Endothelial cell of umbilical vein (primary cell): Measurements from ENCODE around the gene ABL1. TPM values are rescaled to one million over a fixed set of nuclear protein-coding genes. Genes with fewer than 3 reads are reported as not detected.

Source experiments
- BruUV-seq: library from RNA; stranded (reverse); fragments of 400-500 nt; replicated peaks from 2 replicates; lab custom pipeline; 2021; lab: Mats Ljungman, UMichigan
- CTCF ChIA-PET: fragments of 300-600, 350-600 bp; sonication (Branson Sonifier 250); formaldehyde crosslinking; loops from one replicate; lab custom pipeline; 2021; ENCODE audit warnings: antibody characterized with exemption, inconsistent platforms; lab: Charles Lee
- POLR2A ChIA-PET: fragments of 300-600, 350-600 bp; sonication (Branson Sonifier 250); formaldehyde crosslinking; loops from one replicate; lab custom pipeline; 2021; ENCODE audit warnings: antibody characterized with exemption, inconsistent platforms; lab: Charles Lee
- DNase-seq: peaks from one replicate; pipeline ENCODE4 v3.0.0-alpha.2; 2011; ENCODE audit warnings: low read depth, low spot score
- FAIRE-seq: peaks from 2 replicates; lab custom pipeline; 2011; peaks lifted over from hg19 to GRCh38; lab: Jason Lieb, UNC
- H2AFZ ChIP-seq: 2 replicates; pipeline ENCODE4 v1.6.0; 2012; ENCODE audit warnings: low read depth, low read length, control low read depth, inconsistent platforms
- H3K27ac ChIP-seq: 2 replicates; pipeline ENCODE4 v1.5.1; 2011; ENCODE audit warnings: low read depth, mild to moderate bottlenecking, control low read depth, low read length, moderate library complexity; ENCODE audit not compliant: insufficient read depth
- H3K27me3 ChIP-seq, 2 experiments: 2 replicates each; pipeline versions ENCODE4 v1.6.0 to v1.6.1; 2011; ENCODE audit warnings: low read length in 2 of 2, mixed read lengths in 1 of 2; ENCODE audit not compliant: control insufficient read depth in 2 of 2, insufficient read depth in 2 of 2
- H3K36me3 ChIP-seq, 2 experiments: 2 replicates in 1 of 2; 3 replicates in 1 of 2; pipeline ENCODE4 v1.5.1; 2011; ENCODE audit warnings: low read length in 2 of 2, mild to moderate bottlenecking in 1 of 2, moderate library complexity in 1 of 2; ENCODE audit not compliant: control insufficient read depth in 2 of 2, insufficient read depth in 2 of 2; ENCODE audit errors: extremely low read depth in 1 of 2
- H3K4me1 ChIP-seq: 3 replicates; pipeline ENCODE4 v1.5.1; 2011; ENCODE audit warnings: mild to moderate bottlenecking, low read length; ENCODE audit not compliant: control insufficient read depth, insufficient read depth; ENCODE audit errors: extremely low read depth
- H3K4me2 ChIP-seq: 2 replicates; pipeline ENCODE4 v1.6.1; 2011; ENCODE audit warnings: low read length, control low read depth, mixed read lengths; ENCODE audit not compliant: insufficient read depth
- H3K4me3 ChIP-seq, 3 experiments: fragments of 200-600 bp in 1 of 3; sonication (generic), shearing (Covaris generic) in 1 of 3; replicated peaks in 1 of 3; 2 replicates each; pipeline ENCODE4 v1.5.1; 2011 to 2016; ENCODE audit warnings: control low read depth in 3 of 3, low read length in 3 of 3, mild to moderate bottlenecking in 2 of 3, inconsistent platforms in 1 of 3, low read depth in 1 of 3, moderate library complexity in 1 of 3; ENCODE audit not compliant: insufficient read depth in 1 of 3
- H3K79me2 ChIP-seq: 2 replicates; pipeline ENCODE4 v1.6.0; 2012; ENCODE audit warnings: low read length, inconsistent platforms; ENCODE audit not compliant: control insufficient read depth, insufficient read depth
- H3K9ac ChIP-seq: replicated peaks from 2 replicates; pipeline ENCODE3; 2011; ENCODE audit warnings: low read length, control low read depth; ENCODE audit not compliant: insufficient read depth; ENCODE audit errors: extremely low read depth
- H3K9me1 ChIP-seq: replicated peaks from 3 replicates; pipeline ENCODE4 v1.6.0; 2011; ENCODE audit warnings: mild to moderate bottlenecking, low read length; ENCODE audit not compliant: control insufficient read depth, insufficient read depth; ENCODE audit errors: extremely low read depth
- H3K9me3 ChIP-seq: replicated peaks from 2 replicates; pipeline ENCODE4 v1.5.1; 2012; ENCODE audit warnings: low read length, inconsistent platforms; ENCODE audit not compliant: control insufficient read depth, insufficient read depth
- H4K20me1 ChIP-seq: replicated peaks from 2 replicates; pipeline ENCODE3; 2011; ENCODE audit warnings: mild to moderate bottlenecking, low read length; ENCODE audit not compliant: control insufficient read depth, insufficient read depth; ENCODE audit errors: extremely low read depth
- EZH2 ChIP-seq: IDR thresholded peaks from 2 replicates; pipeline ENCODE4 v1.6.1; 2012; ENCODE audit warnings: borderline replicate concordance, low read depth, mild to moderate bottlenecking, moderate library complexity, low read length, inconsistent platforms; ENCODE audit not compliant: severe bottlenecking
- FOS ChIP-seq: IDR thresholded peaks from 2 replicates; pipeline ENCODE4 v1.6.1; 2011; ENCODE audit warnings: mild to moderate bottlenecking, low read length, moderate library complexity, borderline replicate concordance; ENCODE audit not compliant: insufficient read depth
- GATA2 ChIP-seq: IDR thresholded peaks from 2 replicates; pipeline ENCODE4 v1.7.0; 2011; ENCODE audit warnings: low read depth, mild to moderate bottlenecking, moderate library complexity, mixed read lengths, low read length; ENCODE audit not compliant: insufficient read length, insufficient read depth
- JUN ChIP-seq: IDR thresholded peaks from 2 replicates; pipeline ENCODE4 v1.6.1; 2011; ENCODE audit warnings: borderline replicate concordance, low read depth; ENCODE audit not compliant: insufficient read length, insufficient read depth
- MYC ChIP-seq: IDR thresholded peaks from one replicate; pipeline ENCODE4 v1.6.1; 2011; ENCODE audit warnings: mild to moderate bottlenecking, low read depth, low read length
- POLR2A ChIP-seq: IDR thresholded peaks from 2 replicates; pipeline ENCODE4 v1.6.1; 2012; ENCODE audit warnings: low read depth, mild to moderate bottlenecking, control low read depth, low read length
- POLR2AphosphoS5 ChIP-seq: IDR thresholded peaks from 2 replicates; pipeline ENCODE4 v1.6.1; 2012; ENCODE audit warnings: low read depth, mild to moderate bottlenecking, control low read depth, low read length, moderate library complexity; ENCODE audit not compliant: insufficient read depth
- dilution Hi-C: fragments of 300-500 bp; cut with MboI; formaldehyde crosslinking; loops from one replicate; pipeline ENCODE4 v1.15.0; 2019; ENCODE audit warnings: low sequenced_read_pairs; ENCODE audit not compliant: extremely low pct_ligation_motif_present
- intact Hi-C: fragments of 100-400 bp; cut with micrococcal nuclease; formaldehyde crosslinking; loops from one replicate; pipeline ENCODE4 v1.10.0; 2022
- polyA plus RNA-seq, 4 experiments: library from polyadenylated mRNA; depleted of rRNA in 3 of 4; stranded (reverse) in 3 of 4; unstranded in 1 of 4; fragments of >200 nt; gene quantifications; 2 replicates each; pipeline versions ENCODE4 v1.2.1 to v1.2.3, GENCODE V29; 2011 to 2012; ENCODE audit warnings: missing spikeins in 1 of 4
- total RNA-seq: library from RNA; stranded (reverse); gene quantifications from 2 replicates; pipeline ENCODE4 v1.2.3, GENCODE V29; 2021
- TF ChIP-seq, protein P1 (sequence below): IDR thresholded peaks from 2 replicates; pipeline ENCODE4 v1.6.1; 2011; ENCODE audit not compliant: insufficient read depth, insufficient read length
- TF ChIP-seq, protein P2 (sequence below), 2 donors: IDR thresholded peaks; 1 replicate in 1 of 2; 2 replicates in 1 of 2; pipeline ENCODE4 v1.5.1; 2011; ENCODE audit warnings: low read length in 2 of 2, mild to moderate bottlenecking in 2 of 2, moderate library complexity in 2 of 2, control low read depth in 1 of 2, inconsistent platforms in 1 of 2, low read depth in 1 of 2; ENCODE audit not compliant: insufficient read depth in 1 of 2; ENCODE audit errors: extremely low read depth in 1 of 2

Gene ABL1
- total and polyA plus RNA-seq, 2 donors (not counting 3 experiments of a cell fraction or from before 2014, with no cell fraction given), result 32.1 to 87.1 TPM

DNA sequence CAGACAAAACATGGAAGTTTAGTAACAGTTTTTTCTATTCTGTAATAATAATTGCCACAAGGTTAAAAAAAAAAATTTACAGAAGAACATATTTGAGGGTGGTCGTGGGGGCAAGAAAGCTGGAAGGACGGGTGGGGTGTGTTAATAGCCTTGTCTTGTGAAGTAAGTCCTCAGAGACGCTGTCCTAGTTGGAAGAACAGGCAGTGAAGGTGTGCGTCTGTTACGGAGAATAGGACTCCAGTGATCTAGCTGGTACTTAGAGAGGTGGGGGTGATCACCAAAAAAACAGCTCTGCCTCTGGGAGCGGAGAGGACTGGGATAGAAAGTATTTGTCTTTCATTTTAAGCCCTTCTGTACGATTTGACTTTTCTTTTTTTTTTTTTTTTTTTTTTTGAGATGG, 17.7 kb downstream of the ABL1 start:
- Histone ChIP-seq H3K4me3 (no peak overlapping the region), H3K27me3 (no peaks in the 10 kb centered on the region), H3K4me2 (no peak overlapping the region), H3K9ac (no peak overlapping the region), H3K9me3 (no peaks in the 10 kb centered on the region), H2AFZ (no peak overlapping the region), H3K9me1 (no peaks in the 10 kb centered on the region), H3K79me2 (peaks cover 90% of the 10 kb centered on the region), H3K36me3 (peaks cover 15 to 17% of the 10 kb centered on the region in 2 experiments), H3K4me1 (peaks cover 23% of the 10 kb centered on the region), H4K20me1 (no peaks in the 10 kb centered on the region), H3K27ac (no peak overlapping the region)
- BruUV-seq, result no TSS peak
- intact Hi-C loops (no loop called here), dilution Hi-C loops (loop anchor here (25.0 kb wide), 1 partner anchor 166 kb away; the partner anchor contains the start of gene EXOSC2)
- no peak for FAIRE-seq
- ChIA-PET CTCF (interaction anchor here (0.7 to 1.5 kb wide), 4 partner anchors 12 to 147 kb away, joined by 3 to 4 read pairs (median 3); no protein-coding TSS in a partner anchor), POLR2A (no interaction called here)
- TF ChIP-seq POLR2AphosphoS5 (no peak), FOS (no peak), GATA2 (no peak), POLR2A (no peak), EZH2 (no peak), JUN (no peak), MYC (no peak)
- TF ChIP-seq, protein P1, sequence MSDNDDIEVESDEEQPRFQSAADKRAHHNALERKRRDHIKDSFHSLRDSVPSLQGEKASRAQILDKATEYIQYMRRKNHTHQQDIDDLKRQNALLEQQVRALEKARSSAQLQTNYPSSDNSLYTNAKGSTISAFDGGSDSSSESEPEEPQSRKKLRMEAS, result no peak
- TF ChIP-seq, protein P2, sequence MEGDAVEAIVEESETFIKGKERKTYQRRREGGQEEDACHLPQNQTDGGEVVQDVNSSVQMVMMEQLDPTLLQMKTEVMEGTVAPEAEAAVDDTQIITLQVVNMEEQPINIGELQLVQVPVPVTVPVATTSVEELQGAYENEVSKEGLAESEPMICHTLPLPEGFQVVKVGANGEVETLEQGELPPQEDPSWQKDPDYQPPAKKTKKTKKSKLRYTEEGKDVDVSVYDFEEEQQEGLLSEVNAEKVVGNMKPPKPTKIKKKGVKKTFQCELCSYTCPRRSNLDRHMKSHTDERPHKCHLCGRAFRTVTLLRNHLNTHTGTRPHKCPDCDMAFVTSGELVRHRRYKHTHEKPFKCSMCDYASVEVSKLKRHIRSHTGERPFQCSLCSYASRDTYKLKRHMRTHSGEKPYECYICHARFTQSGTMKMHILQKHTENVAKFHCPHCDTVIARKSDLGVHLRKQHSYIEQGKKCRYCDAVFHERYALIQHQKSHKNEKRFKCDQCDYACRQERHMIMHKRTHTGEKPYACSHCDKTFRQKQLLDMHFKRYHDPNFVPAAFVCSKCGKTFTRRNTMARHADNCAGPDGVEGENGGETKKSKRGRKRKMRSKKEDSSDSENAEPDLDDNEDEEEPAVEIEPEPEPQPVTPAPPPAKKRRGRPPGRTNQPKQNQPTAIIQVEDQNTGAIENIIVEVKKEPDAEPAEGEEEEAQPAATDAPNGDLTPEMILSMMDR (IDR thresholded peaks at IDR 0.05; ENCODE audit: extremely low read depth in 1 of 2, insufficient read depth in 1 of 2, low read depth in 1 of 2, low read length in 2 of 2), result no peak
- DNase-seq, result no peak
